Neural cell (in vitro differentiated cells): ENCODE results near the gene COMT.

Experiments used
- CTCF ChIP-seq: fragments of 450-650 bp; IDR thresholded peaks from 2 replicates; pipeline ENCODE4 v1.5.1; 2014; ENCODE audit warnings: antibody characterized with exemption, mild to moderate bottlenecking, moderate library complexity; ENCODE audit not compliant: poor library complexity, severe bottlenecking
- EP300 ChIP-seq: fragments of 450-650 bp; conservative IDR thresholded peaks from 2 replicates; pipeline ENCODE4 v1.6.1; 2014; ENCODE audit warnings: antibody characterized with exemption, mild to moderate bottlenecking, moderate library complexity; ENCODE audit not compliant: poor library complexity, severe bottlenecking
- EZH2 ChIP-seq: fragments of 200-600, 300-800 bp; shearing (Covaris generic), sonication (generic); IDR thresholded peaks from 2 replicates; pipeline ENCODE4 v1.6.1; 2014; ENCODE audit warnings: antibody characterized with exemption, low read length, borderline replicate concordance, mild to moderate bottlenecking; ENCODE audit not compliant: insufficient read depth, poor library complexity, severe bottlenecking
- MXI1 ChIP-seq: fragments of 450-650 bp; conservative IDR thresholded peaks from 2 replicates; pipeline ENCODE4 v1.6.1; 2014; ENCODE audit warnings: antibody characterized with exemption, mild to moderate bottlenecking; ENCODE audit not compliant: poor library complexity, severe bottlenecking
- RAD21 ChIP-seq: fragments of 450-650 bp; conservative IDR thresholded peaks from 2 replicates; pipeline ENCODE4 v1.6.1; 2014; ENCODE audit warnings: antibody characterized with exemption, mild to moderate bottlenecking, moderate library complexity
- REST ChIP-seq: IDR thresholded peaks from 2 replicates; pipeline ENCODE4 v1.6.1; 2012; ENCODE audit warnings: borderline replicate concordance

GRCh38 chr22:19931514-19931913 is 10.1 kb upstream of the COMT start:
- TF ChIP-seq MXI1, result no peak
- TF ChIP-seq CTCF, result no peak
- no peak for TF ChIP-seq EP300
- TF ChIP-seq RAD21, result no peak
- no peak for TF ChIP-seq REST
- TF ChIP-seq EZH2, result no peak
